GM23248 (cell line): ENCODE results near the gene ATG12. TPM values are rescaled to one million over a fixed set of nuclear protein-coding genes. Genes with fewer than 3 reads are reported as not detected.

Source experiments
- DNase-seq: peaks from one replicate; pipeline ENCODE4 v3.0.0-alpha.2; 2015
- H2AFZ ChIP-seq: fragments of 200-600 bp; sonication (generic); 2 replicates; pipeline ENCODE4 v1.6.1; 2016; ENCODE audit warnings: antibody characterized with exemption
- H3F3A ChIP-seq: fragments of 200-600 bp; sonication (generic); 2 replicates; pipeline ENCODE4 v1.6.1; 2016; ENCODE audit warnings: mild to moderate bottlenecking, antibody characterized with exemption, mixed run types; ENCODE audit not compliant: insufficient read depth
- H3K27ac ChIP-seq: fragments of 200-600 bp; sonication (generic); 2 replicates; pipeline ENCODE4 v1.5.1; 2016; ENCODE audit warnings: mild to moderate bottlenecking
- H3K27me3 ChIP-seq: fragments of 200-600 bp; sonication (generic); replicated peaks from 2 replicates; pipeline ENCODE4 v1.6.1; 2016; ENCODE audit warnings: mild to moderate bottlenecking; ENCODE audit not compliant: insufficient read depth
- H3K36me3 ChIP-seq: fragments of 200-600 bp; sonication (generic); 2 replicates; pipeline ENCODE4 v1.6.1; 2016; ENCODE audit warnings: low read depth, mild to moderate bottlenecking
- H3K4me1 ChIP-seq: fragments of 200-600 bp; sonication (generic); 2 replicates; pipeline ENCODE4 v1.6.1; 2016; ENCODE audit warnings: mild to moderate bottlenecking; ENCODE audit not compliant: insufficient read depth
- H3K4me2 ChIP-seq: fragments of 200-600 bp; sonication (generic); one replicate; pipeline ENCODE4 v1.6.1; 2016; ENCODE audit warnings: mild to moderate bottlenecking; ENCODE audit not compliant: unreplicated experiment
- H3K4me3 ChIP-seq: fragments of 200-600 bp; sonication (generic); 2 replicates; pipeline ENCODE4 v1.5.1; 2016; ENCODE audit warnings: mild to moderate bottlenecking
- H3K79me2 ChIP-seq: fragments of 200-600 bp; sonication (generic); 2 replicates; pipeline ENCODE4 v1.6.1; 2016; ENCODE audit warnings: mild to moderate bottlenecking; ENCODE audit not compliant: insufficient read depth
- H3K9ac ChIP-seq: fragments of 200-600 bp; sonication (generic); 2 replicates; pipeline ENCODE4 v1.6.1; 2016; ENCODE audit warnings: mild to moderate bottlenecking
- H3K9me2 ChIP-seq: fragments of 200-600 bp; sonication (generic); 2 replicates; pipeline ENCODE4 v1.6.1; 2016; ENCODE audit warnings: mixed run types, mild to moderate bottlenecking, moderate library complexity; ENCODE audit not compliant: insufficient read depth
- H3K9me3 ChIP-seq: fragments of 200-600 bp; sonication (generic); one replicate; pipeline ENCODE4 v1.6.1; 2017; ENCODE audit warnings: low read depth
- H4K20me1 ChIP-seq: fragments of 200-600 bp; sonication (generic); 2 replicates; pipeline ENCODE4 v1.6.0; 2016; ENCODE audit not compliant: insufficient read depth
- EZH2 ChIP-seq: fragments of 200-600 bp; sonication (generic); IDR thresholded peaks from 2 replicates; pipeline ENCODE4 v1.6.1; 2018; ENCODE audit warnings: antibody characterized with exemption, mild to moderate bottlenecking; ENCODE audit not compliant: insufficient read depth, poor library complexity, severe bottlenecking
- EZH2phosphoT487 ChIP-seq: fragments of 200-600 bp; sonication (generic); IDR thresholded peaks from 2 replicates; pipeline ENCODE4 v1.6.1; 2018; ENCODE audit warnings: antibody characterized with exemption, moderate library complexity, mild to moderate bottlenecking, low read depth; ENCODE audit not compliant: insufficient read depth
- WGBS, 2 experiments: methylation state at CpG; one replicate each; pipeline ENCODE4 v1.1.6; 2015 to 2017; ENCODE audit warnings: low lambda C conversion rate in 2 of 2, low coverage in 1 of 2; ENCODE audit errors: missing lambda C conversion rate in 2 of 2; 5-methylcytosine and 5-hydroxymethylcytosine counted together
- in situ Hi-C: fragments of 300-500 bp; cut with MboI; formaldehyde crosslinking; loops from 2 replicates; pipeline ENCODE4 v1.15.0; 2020
- polyA plus RNA-seq: library from polyadenylated mRNA; unstranded; fragments of >200 nt; fragmentation: Nextera tagmentation; extraction: Ambion mirVana; gene quantifications from 2 replicates; pipeline ENCODE4 v1.2.1, GENCODE V29; 2016
- total RNA-seq: library from RNA; depleted of rRNA; stranded (reverse); fragments of >200 nt; shearing (Covaris generic); gene quantifications from 2 replicates; pipeline ENCODE4 v1.2.3, GENCODE V29; 2014

The ATG12 gene
- total and polyA plus RNA-seq, 2 experiments from 2014 or later, result 57.2 to 126 TPM

GRCh38 chr5:115840873-115841272 is 492 bp downstream of the ATG12 start:
- 1 to 4% methylated on average over 5 of the region's 5 CpGs for WGBS, 2 experiments
- DNase-seq, result no peak
- Histone ChIP-seq H3K4me1 (peaks cover 39% of the 10 kb centered on the region), H3K9me2 (no peaks in the 10 kb centered on the region), H4K20me1 (no peaks in the 10 kb centered on the region; the same call in 1 of the 2 replicates), H3K9ac (peak overlapping the region; percentile 94), H3K27me3 (no peaks in the 10 kb centered on the region), H3K27ac (peak overlapping the region; percentile 84), H3K9me3 (no peaks in the 10 kb centered on the region), H2AFZ (peak overlapping the region; percentile 80), H3K4me3 (peak overlapping the region; percentile 96), H3K79me2 (peaks cover 95% of the 10 kb centered on the region), H3F3A (peaks cover 36% of the 10 kb centered on the region), H3K4me2 (peak overlapping the region; percentile 81), H3K36me3 (peaks cover 18% of the 10 kb centered on the region)
- TF ChIP-seq EZH2 (no peak), EZH2phosphoT487 (no peak)
- in situ Hi-C loops, result loop anchor here (25.0 kb wide), 1 partner anchor 529 kb away; no protein-coding TSS in a partner anchor

GRCh38 chr5:115838885-115839518 is 2.4 kb downstream of the ATG12 start:
- peaks cover 29% of the 10 kb centered on the region for H3K4me1 ChIP-seq
- H3K9ac ChIP-seq, result peak overlapping the region; percentile 94
- H3K9me3 ChIP-seq, result no peaks in the 10 kb centered on the region
- H3F3A ChIP-seq, result peaks cover 30% of the 10 kb centered on the region
- peaks cover 91% of the 10 kb centered on the region for H3K79me2 ChIP-seq
- peak; percentile 69 for DNase-seq
- no peaks in the 10 kb centered on the region for H3K9me2 ChIP-seq
- H3K27ac ChIP-seq, result no peak overlapping the region
- peak overlapping the region; percentile 96 for H3K4me3 ChIP-seq
- TF ChIP-seq EZH2, result no peak
- no peak for TF ChIP-seq EZH2phosphoT487
- H3K4me2 ChIP-seq, result peak overlapping the region; percentile 81
- no peaks in the 10 kb centered on the region for H3K27me3 ChIP-seq
- H2AFZ ChIP-seq, result no peak overlapping the region
- in situ Hi-C loops, result loop anchor here (10.0 to 25.0 kb wide), 2 partner anchors 214 to 527 kb away; partner anchors contain the start of gene TMED7
- H4K20me1 ChIP-seq, result no peaks in the 10 kb centered on the region; the same call in 1 of the 2 replicates
- H3K36me3 ChIP-seq, result peaks cover 35% of the 10 kb centered on the region
- 22 to 24% methylated on average over 10 of the region's 10 CpGs for WGBS, 2 experiments

- no peaks in the 10 kb centered on the region for H3K27me3 ChIP-seq
- H3K9ac ChIP-seq, result no peak overlapping the region
- H3K27ac ChIP-seq, result no peak overlapping the region
- H3K4me3 ChIP-seq, result no peak overlapping the region
- peaks cover 35% of the 10 kb centered on the region; the same call in 1 of the 2 replicates for H3F3A ChIP-seq
- no peak for TF ChIP-seq EZH2
- TF ChIP-seq EZH2phosphoT487, result no peak
- H3K4me2 ChIP-seq, result no peak overlapping the region
- no peaks in the 10 kb centered on the region for H3K9me2 ChIP-seq
- H3K79me2 ChIP-seq, result peaks cover 61% of the 10 kb centered on the region
- 72 to 76% methylated on average over 4 of the region's 4 CpGs for WGBS, 2 experiments
- no peak overlapping the region for H2AFZ ChIP-seq
- in situ Hi-C loops, result loop anchor here (10.0 to 25.0 kb wide), 2 partner anchors 211 to 523 kb away; partner anchors contain the start of gene TMED7
- no peaks in the 10 kb centered on the region; the same call in 1 of the 2 replicates for H4K20me1 ChIP-seq
- no peak for DNase-seq
- no peaks in the 10 kb centered on the region for H3K9me3 ChIP-seq
- peaks cover 67% of the 10 kb centered on the region for H3K36me3 ChIP-seq
- H3K4me1 ChIP-seq, result peaks cover 19% of the 10 kb centered on the region
Measured at GRCh38 chr5:115835481-115835880, 5.9 kb downstream of the ATG12 start.

GRCh38 chr5:115831163-115831768 is 10.1 kb downstream of the ATG12 start:
- no peak overlapping the region for H3K9ac ChIP-seq
- H2AFZ ChIP-seq, result no peak overlapping the region
- no peaks in the 10 kb centered on the region for H3K9me2 ChIP-seq
- H3F3A ChIP-seq, result peaks cover 41% of the 10 kb centered on the region; the same call in 1 of the 2 replicates
- in situ Hi-C loops, result loop anchor here (10.0 to 25.0 kb wide), 2 partner anchors 206 to 519 kb away; partner anchors contain the start of gene TMED7
- no peaks in the 10 kb centered on the region for H3K27me3 ChIP-seq
- no peaks in the 10 kb centered on the region for H3K9me3 ChIP-seq
- H3K36me3 ChIP-seq, result peaks cover 75% of the 10 kb centered on the region
- TF ChIP-seq EZH2 (no peak), EZH2phosphoT487 (no peak)
- no peak overlapping the region for H3K4me3 ChIP-seq
- peak; percentile 70 for DNase-seq
- no peak overlapping the region for H3K27ac ChIP-seq
- H3K4me1 ChIP-seq, result no peaks in the 10 kb centered on the region
- WGBS, 2 experiments, result 33 to 48% methylated on average over 2 of the region's 2 CpGs
- H4K20me1 ChIP-seq, result no peaks in the 10 kb centered on the region
- peaks cover 19% of the 10 kb centered on the region for H3K79me2 ChIP-seq
- no peak overlapping the region for H3K4me2 ChIP-seq
